Measurements from ENCODE around the gene RASGRP4. TPM values are rescaled to one million over a fixed set of nuclear protein-coding genes. Genes with fewer than 3 reads are reported as not detected.
"Not testable (repeated sequence)": the region's sequence is repeated elsewhere in the genome, so short reads cannot be mapped to it uniquely, and the experiment has no call there.

RASGRP4 gene
- total RNA-seq, 1 donor from 2014 or later, result not detected

DNA sequence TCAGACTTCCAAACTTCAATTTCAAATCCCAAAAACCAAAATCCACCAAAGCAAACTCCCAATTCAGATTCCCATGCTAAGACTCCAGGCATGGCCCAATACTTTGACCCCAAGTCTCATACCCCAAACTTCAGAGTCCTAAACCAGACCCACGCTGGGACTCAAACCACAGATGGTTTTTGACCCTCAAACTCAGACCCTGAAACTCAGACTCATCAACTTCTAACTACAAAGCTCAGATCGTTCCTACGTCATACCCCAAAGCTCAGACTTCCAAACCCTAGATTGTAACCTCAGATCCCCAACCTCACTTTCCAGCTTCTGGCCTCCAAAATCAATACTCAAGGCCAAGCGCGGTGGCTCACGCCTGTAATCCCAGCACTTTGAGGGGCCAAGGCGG is 19.3 kb upstream of the RASGRP4 start:
- no peak for DNase-seq (ENCODE audit: low read depth in 2 of 2)

DNA sequence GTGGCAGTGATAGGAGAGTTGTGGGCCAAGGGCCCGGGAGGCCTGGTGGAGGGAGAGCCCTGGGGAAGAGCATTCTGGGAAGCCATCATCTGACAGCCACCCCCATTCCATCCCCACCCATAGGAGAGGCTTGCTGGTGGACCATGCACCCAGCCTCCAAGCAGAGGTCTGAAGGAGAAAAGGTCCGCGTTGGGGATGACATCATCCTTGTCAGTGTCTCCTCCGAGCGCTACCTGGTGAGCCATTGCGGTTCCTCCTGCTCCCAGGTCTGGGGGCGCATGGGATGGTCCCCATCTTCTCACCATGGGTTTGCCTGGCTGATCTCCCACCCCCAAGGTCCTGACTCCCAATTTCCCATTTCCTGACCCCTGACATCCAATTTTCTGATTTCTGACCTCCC is 18.0 kb upstream of the RASGRP4 start:
- no peak for DNase-seq (ENCODE audit: low read depth in 2 of 2)

DNA sequence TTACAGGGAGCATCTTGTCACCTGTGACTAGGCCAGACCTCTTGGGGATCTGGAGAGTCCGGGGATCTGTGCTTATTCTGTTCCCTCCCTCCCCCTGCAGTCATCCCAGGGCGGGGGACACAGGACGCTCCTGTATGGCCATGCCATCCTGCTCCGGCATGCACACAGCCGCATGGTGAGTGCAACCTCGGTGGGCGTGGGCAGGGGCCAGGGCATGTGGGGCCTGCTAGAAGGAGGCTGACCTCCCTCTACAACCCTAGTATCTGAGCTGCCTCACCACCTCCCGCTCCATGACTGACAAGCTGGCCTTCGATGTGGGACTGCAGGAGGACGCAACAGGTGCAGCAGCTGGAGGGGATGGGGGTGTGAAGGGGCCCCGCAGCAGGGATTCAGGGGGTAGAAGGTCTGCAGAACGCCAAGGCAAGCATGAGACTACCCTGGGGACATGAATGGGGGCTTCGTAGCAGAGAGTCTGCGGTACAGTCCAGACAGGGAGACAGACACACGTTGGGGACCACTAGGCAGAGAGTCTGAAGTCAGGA is 17.5 kb upstream of the RASGRP4 start:
- no peak for DNase-seq (ENCODE audit: low read depth in 2 of 2)

DNA sequence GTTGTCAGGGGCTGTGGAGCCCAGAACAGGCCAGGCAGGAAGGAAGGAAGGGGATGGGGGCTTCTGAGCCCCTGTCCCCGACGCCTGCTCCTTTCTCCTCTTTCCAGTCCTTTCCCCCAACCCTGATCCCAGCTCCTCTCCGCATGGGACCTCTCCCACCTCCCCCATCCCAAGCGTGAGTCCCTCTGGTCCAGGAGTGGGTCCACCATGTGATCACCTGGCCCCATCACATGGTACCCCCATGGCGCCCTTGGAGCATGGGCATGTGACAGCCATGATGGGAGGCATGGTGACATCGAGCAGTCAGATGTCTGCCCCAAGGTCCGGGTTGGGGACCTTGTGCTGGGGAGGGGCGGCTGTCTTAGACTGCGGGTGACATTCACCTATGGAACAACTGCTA is 16.7 kb upstream of the RASGRP4 start:
- no peak for DNase-seq (ENCODE audit: low read depth in 2 of 2)

DNA sequence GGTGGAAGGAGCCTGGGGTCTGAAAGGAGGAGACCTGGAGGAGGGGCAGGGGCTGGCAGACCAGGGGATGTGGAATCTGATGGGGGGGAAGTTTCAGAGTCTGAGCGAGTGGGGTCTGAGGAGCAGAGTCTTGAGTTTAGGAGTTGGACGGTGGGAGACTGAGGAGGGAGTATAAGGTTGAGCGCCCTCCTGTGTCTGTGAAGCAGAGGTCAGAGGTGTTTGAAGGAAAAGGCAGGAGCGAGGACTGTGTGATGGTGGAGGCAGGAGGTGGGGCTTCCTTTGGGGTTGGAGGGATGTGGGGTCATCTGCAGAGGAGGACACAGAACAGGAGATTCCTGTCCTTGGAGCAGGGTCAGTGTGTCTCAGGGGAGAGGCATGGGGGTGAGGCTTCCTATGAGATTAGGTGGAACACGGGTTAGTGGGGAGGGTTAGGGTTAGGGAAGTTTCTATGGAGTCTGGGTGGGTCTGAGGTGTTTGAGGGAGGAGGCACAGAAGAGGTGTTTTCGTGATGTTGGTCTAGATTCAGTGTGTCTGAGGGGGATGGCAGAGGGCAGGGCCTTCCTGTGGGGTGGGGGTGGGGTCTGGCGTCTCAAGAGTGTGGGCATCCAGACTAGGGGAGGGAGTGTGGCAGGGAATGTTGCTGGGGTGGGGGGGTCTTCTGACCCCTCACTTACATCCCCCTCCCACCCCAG is 15.8 kb upstream of the RASGRP4 start:
- DNase-seq (ENCODE audit: low read depth in 2 of 2), result no peak

DNA sequence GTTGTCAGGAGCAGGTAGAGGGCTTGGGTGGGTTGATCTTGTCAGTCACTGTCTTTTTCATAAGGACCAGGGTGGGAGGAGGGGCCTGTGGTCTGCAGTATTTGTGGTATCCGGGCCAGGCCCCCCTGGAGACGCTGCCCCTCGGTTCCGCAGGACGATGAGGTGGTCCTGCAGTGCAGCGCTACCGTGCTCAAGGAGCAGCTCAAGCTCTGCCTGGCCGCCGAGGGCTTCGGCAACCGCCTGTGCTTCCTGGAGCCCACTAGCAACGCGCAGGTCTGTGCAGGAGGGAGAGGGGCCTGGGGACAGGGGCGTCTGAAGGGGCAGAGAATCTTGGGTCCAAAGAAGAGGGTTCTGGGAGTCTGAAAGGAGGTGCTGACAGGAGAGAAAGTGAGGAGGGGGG is 14.6 kb upstream of the RASGRP4 start:
- DNase-seq (ENCODE audit: low read depth in 2 of 2), result no peak

DNA sequence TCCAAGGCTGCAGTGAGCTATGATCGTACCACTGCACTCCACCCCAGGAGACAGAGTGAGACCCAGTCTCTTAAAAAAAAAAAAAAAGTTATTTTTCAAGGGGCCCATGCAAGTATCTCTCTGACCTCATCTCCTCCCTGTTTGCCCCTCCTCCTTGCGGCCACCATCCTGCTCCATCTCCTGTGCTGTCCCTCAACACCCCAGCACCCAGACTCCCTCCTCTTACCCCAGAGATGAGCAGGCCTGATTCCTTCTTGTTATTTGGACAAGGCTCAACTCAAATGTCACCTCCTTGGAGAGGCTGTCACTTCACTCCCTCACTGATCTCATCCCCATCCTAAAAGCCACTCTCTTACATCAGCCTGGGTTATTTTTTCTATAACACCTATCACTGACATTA is 11.9 kb upstream of the RASGRP4 start:
- no peak for DNase-seq (ENCODE audit: low read depth in 2 of 2)

DNA sequence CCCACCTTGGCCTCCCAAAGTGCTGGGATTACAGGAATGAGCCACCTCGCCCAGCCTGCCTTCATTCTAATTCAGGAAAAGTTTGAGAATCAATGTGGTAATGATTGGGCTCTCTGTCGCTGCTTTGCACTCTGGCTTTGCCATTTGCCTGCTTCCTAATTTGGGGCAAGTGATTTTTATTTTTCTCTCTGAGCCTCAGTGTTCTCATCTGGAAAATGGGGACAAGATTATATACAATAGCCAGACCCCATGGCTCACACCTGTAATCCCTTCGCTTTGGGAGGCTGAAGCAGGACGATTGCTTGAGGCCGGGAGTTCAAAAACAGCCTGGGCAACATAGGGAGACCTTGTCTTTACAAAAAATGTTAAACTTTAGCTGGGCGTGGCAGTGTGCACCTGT is 11.3 kb upstream of the RASGRP4 start:
- no peak for DNase-seq (ENCODE audit: low read depth in 2 of 2)

DNA sequence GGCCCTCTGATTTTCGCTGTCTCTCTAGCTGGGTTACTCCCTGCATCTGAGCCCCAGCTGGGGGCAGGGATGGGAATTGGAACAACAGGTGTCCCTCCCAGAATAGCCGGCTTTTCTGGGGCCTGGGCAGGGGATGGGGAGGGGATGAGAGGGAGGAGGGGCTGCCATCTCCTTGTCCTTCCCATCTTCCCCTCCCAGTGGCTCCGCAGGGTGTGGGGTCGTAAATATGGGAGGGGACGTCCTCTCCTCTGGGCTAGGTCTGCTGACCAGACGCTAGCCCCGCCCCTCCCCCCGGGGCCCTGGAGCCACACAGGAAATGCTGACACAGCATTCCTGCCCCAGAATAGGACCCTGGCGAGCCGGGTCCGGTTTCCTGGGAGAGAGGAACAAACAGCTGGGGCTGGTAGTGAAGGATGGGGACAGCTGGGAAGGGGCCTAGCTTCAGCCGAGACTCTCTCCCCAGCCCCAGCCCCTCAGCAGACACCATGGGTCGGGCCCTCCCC is 8.6 kb upstream of the RASGRP4 start:
- no peak for DNase-seq (ENCODE audit: low read depth in 2 of 2)

DNA sequence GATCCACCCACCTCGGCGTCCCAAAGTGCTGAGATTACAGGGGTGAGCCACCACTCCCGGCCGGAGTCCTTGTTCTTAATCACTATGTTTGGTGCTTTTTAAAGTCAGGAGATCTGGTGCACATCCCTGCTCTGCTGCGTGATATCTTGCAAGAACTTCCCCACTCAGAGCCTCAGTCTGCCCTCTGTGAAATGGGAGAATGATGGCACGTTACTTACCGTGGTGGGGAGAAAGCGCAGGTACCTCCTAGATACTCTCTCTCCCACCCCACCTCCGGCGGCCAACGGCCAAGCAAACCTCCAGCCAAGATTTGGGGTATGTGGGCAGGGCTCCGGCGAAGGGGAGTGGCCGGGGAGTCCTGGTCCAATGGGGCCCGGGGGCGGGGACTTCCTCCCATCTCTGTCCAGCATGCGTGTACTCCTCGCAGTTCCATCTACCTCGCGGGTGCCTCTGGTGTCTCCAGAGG is 7.3 kb upstream of the RASGRP4 start, which contains the start of gene RYR1:
Gene RYR1, plus strand, starts transcription at position 424 of the 466 bp plus-strand sequence. CDS start 139 bp downstream, outside the sequence.
- no peak for DNase-seq (ENCODE audit: low read depth in 2 of 2)

DNA sequence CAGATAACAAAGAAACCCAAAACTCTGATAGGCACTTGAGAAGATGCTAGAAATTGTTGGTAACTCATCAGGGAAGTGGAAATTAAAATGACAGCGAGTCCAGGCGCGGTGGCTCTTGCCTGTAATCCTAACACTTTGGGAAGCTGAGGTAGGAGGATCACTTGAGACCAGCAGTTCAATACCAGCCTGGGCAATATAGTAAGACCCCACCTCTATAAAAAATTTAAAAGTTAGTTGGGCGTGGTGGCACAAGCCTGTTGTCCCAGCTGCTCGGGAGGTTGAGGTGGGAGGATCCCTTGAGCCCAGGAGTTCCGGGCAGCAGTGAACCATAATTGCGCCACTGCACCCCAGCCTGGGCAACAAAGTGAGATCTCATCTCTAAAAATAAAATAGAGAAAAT is 4.9 kb upstream of the RASGRP4 start:
- DNase-seq (ENCODE audit: low read depth in 2 of 2), result no peak

DNA sequence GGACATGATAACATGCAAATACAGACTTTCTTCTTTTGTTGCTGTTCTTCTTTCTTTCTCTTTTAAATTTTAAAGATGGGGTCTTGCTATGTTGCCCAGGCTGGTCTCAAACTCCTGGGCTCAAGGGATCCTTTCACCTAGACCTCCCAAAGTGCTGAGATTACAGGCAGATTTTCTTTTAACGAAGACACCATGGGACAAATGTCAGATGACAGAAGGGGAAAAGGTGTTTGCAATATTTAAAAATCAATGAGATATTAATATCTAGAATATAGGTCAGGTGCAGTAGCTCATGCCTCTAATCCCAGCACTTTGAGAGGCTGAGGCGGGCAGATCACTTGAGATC is 3.8 kb upstream of the RASGRP4 start:
- DNase-seq (ENCODE audit: low read depth in 2 of 2), result no peak

DNA sequence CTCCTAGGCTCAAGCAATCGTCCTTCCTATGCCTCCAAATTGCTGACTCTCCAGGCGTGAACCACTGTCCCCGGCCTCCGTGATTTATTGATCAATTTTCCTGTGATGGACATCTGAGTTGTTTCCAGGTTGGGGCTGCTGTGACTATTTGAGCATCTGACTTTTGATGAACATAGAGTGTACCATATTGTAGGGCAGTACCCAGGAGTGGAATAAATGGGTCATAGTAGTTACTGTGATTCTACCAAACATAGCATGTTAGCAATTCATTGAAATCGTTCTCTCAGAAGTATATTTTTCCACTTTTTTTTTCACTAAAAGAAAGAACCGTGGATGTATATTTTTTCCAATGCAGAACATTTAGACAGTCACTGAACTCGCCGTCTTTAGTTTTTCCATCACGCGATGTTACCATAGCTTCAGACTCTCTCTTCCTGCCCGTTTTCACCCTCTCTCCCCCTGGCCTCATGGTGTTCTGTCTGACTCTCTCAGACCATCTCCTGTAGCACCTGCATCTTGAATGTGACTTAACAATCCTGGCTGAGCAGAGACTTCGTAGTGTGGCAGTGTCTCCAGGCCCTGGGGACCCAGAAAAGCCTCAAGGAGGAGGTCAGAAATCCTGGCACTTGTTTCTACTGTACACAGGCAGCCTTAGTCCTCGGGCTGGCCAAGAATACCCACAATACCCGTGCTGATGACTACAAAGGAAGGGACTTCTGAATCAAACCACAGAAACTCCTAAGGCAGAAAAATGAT is 3.2 kb upstream of the RASGRP4 start:
- no peak for DNase-seq (ENCODE audit: low read depth in 2 of 2)

DNA sequence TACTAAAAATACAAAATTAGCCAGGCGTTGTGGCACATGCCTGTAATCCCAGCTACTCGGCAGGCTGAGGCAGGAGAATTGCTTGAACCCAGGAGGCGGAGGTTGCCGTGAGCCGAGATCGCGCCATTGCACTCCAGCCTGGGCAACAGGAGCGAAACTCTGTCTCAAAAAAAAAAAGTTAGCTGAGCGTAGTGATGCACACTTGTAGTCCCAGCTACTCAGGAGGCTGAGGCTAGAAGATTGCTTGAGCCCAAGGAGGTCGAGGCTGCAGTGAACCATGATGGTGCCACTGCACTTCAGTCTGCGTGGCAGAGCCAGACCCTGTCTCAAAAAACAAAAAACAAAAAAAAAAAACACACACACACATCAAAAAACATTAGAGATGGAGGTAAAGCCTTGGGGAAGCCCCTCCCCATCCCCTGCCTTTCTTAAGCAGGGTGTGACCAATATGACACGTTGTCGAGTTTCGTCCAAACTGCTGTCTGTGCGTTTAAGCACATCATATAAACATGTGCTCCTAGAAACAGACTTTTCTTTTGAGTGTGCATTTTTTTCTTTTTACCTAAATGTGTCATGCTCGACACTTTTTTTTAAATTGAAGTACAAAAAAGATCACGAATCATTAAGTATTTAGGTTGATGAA is 1.1 kb upstream of the RASGRP4 start:
- not testable (repeated sequence) for DNase-seq (ENCODE audit: low read depth in 2 of 2)

DNA sequence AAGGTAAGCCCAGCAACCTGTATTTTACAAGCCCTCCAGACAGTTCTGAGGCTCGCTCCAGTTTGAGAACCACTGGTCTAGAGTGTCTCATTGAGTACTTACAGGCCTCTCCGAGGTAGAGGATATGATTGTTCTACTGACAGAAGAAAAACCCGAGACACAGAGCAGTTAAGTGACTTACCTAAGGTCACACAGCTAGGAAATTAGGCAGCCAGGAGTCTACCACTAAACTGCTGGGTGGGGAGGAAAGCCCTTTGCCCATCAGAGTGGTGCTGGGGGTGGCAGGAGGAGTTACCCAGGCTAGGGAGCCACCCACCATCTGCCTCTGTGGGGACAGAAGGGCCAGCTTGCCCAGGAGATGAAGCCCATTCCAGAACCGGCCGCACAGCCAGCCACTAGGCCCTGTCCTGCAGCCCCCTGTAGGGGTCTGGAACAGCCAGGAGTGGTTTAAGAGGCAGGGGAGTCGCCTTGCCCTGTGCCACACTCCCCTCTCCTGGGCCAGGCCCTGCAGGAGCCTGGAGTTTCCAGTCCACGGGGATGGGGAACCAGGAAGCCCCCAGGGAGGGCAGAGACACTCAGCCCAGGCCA is 703 bp downstream of the RASGRP4 start:
- DNase-seq (ENCODE audit: low read depth in 2 of 2), result no peak

DNA sequence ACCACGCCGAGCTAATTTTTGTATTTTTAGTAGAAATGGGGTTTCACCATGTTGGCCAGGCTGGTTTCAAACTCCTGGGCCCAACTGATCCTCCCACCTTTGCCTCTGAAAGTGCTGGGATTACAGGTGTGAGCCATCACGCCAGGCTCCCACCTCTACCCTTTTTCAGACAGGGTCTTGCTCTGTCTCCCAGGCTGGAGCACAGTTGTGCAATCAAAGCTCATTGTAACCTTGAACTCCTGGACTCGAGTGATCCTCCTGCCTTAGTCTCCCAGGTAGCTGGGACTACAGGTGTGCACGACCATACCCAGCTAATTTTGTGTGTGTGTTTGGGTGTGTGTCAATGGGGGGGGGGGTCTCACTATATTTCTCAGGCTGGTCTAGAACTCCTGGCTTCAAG is 1.7 kb downstream of the RASGRP4 start:
- DNase-seq (ENCODE audit: low read depth in 2 of 2), result no peak

DNA sequence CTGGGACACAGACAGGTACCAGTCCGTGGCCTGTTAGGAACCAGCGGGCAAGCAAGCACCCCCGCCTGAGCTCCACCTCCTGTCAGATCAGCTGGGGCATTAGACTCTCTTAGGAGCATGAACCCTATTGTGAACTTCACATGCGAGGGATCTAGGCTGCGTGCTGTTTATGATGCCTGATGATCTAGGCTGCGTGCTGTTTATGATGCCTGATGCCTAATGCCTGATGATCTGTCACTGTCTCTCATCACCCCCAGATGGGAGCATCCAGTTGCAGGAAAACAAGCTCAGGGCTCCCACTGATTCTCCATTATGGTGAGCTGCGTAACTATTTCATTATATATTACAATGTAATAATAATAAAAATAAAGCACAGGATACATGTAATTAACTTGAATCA is 3.6 kb downstream of the RASGRP4 start:
- DNase-seq (ENCODE audit: low read depth in 2 of 2), result no peak

DNA sequence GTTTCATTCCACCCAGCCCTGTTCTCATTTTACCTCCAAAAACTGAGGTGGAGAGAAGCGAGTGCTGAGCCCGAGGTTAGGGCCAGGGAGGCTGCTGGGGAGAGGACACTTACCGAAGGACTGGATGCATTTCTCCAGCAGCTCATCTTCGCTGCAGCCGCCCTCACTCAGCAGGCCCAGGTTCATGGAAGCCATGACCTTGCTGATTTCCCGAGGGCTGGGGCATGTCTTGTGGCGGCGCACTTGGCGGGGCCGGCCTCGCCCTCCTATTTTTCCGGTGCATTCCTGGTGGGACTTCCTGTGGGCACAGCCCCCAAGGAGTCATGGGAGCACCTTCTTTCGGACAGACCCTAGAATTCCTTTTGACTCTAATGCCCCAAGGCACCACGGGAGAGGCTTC is 4.2 kb downstream of the RASGRP4 start:
- no peak for DNase-seq (ENCODE audit: low read depth in 2 of 2)

DNA sequence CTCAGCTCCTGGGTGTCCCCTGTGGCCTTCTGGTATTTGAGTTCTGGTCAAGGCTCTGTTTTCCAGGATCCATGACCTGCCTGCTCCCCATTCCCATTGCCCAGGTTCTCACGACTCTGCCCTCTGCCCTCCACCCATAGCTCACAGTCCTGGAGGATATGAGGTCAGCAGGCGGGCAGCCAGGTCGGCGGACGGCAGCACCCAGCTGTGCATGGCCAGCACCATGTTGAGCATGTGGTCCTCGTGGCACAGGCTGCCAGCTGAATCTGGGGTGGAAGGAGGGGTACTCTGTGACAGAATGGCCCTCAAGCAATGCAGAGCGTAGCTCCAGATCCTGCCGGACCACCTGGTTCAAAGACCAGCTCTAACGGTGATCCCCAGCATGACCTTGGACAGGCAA is 5.1 kb downstream of the RASGRP4 start:
- no peak for DNase-seq (ENCODE audit: low read depth in 2 of 2)

DNA sequence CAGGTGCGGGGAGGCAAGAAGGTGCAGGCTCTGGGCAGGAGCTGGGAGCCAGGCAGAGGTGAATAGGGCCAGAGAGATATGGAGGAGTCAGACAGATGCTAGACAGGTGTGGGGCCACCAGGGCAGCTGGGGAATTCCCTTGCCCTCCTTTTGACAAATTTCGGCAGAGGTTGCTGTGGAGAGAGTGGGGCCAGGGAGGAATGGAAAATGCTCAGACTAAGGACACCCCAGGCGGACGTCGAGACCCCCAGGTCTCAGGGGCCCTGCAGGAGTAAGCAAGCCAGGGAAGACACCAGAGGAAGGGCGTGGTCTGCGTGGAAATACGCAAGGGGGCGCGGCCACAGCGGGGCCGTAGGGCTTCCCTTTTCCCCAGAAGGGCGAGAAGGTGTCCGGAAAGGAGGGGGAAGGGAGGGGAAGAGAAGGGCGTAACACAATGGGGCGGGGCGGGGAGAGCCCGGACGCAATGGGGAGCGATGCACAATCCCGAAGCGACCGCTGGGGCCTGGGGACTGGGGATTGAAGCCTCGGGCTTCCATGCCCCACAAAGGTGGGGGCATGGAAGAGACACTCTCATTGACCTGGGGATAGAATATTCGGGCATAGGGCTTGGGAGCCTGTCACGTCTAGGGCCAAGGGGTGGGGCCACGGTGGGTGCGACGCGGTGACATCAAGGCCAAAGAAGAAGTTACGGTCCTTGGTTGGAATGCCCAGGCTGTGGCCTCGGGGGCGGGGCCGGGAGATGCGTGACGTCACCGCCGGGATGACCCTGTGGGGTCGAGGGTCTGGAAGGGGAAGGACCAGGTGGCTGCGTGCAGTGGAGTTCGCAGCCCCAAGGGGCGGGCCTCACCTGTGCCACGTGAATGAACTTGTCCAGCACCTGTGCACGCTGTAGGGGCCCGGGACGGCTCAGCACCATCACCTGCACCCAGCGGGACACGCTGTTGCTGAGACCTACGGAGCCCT is 8.2 kb downstream of the RASGRP4 start:
- DNase-seq (ENCODE audit: low read depth in 2 of 2), result peak in 1 of 2 donors; percentile 32

DNA sequence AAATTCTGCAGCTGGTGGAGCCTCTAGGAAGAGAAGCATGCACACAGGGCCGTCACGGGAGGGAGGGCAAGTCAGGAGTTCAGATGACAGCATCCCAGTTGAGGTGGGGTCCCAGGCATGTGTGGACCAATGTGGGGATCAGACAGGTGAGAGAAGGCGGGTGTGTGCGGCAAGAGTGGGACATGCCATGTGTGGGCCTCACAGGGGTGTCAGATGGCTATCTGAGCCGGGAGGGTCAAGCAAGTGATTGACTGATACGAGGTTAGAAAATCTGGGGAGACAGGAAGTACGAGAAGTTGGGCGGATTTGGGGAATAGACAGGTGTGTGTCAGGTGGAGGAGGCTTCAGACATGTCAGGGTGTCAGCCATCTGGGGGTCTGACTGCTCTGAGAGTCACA is 8.9 kb downstream of the RASGRP4 start:
- no peak for DNase-seq (ENCODE audit: low read depth in 2 of 2)
